Testis (tissue), 3 donors: ENCODE data around the gene PLB1. TPM values are rescaled to one million over a fixed set of nuclear protein-coding genes. Genes with fewer than 3 reads are reported as not detected.
"Not testable (repeated sequence)": the region's sequence is repeated elsewhere in the genome, so short reads cannot be mapped to it uniquely, and the experiment has no call there.

Experiments used
- DNase-seq: peaks from one replicate; pipeline ENCODE4 v3.0.0-alpha.2; 2019
- H3K27ac ChIP-seq, 2 donors: fragments of 200-600 bp; sonication (generic); one replicate each; pipeline ENCODE4 v1.5.1; 2019
- H3K27me3 ChIP-seq: fragments of 200-600 bp; sonication (generic); one replicate; pipeline ENCODE4 v1.5.1; 2019
- H3K36me3 ChIP-seq: fragments of 200-600 bp; sonication (generic); one replicate; pipeline ENCODE4 v1.5.1; 2017; ENCODE audit warnings: low read depth; ENCODE audit errors: missing control alignments
- H3K4me1 ChIP-seq: fragments of 200-600 bp; sonication (generic); one replicate; pipeline ENCODE4 v1.5.1; 2019
- H3K4me3 ChIP-seq, 2 donors: fragments of 200-600 bp; sonication (generic); one replicate each; pipeline ENCODE4 v1.5.1; 2017 to 2019
- H3K9me3 ChIP-seq: fragments of 200-600 bp; sonication (generic); one replicate; pipeline ENCODE4 v1.5.1; 2017
- CTCF ChIP-seq, 3 experiments: fragments of 450-650 bp in 2 of 3; fragments of 200-600 bp in 1 of 3; sonication (generic) in 1 of 3; IDR thresholded peaks; one replicate each; pipeline ENCODE4 v1.5.1; 2016 to 2019; ENCODE audit warnings: antibody characterized with exemption in 3 of 3, mild to moderate bottlenecking in 2 of 3, moderate library complexity in 1 of 3
- POLR2A ChIP-seq: fragments of 450-650 bp; IDR thresholded peaks from one replicate; pipeline ENCODE4 v1.6.1; 2017; ENCODE audit warnings: antibody characterized with exemption, mild to moderate bottlenecking, moderate library complexity
- whole genome bisulfite sequencing, 2 donors: methylation state at CpG; one replicate each; pipeline ENCODE4 v1.1.5; 2018; 5-methylcytosine and 5-hydroxymethylcytosine counted together
- intact Hi-C: fragments of 100-400 bp; cut with DNase I; formaldehyde crosslinking; loops from one replicate; pipeline ENCODE4 v1.15.1; 2023; ENCODE audit warnings: low total_unique reads
- polyA plus RNA-seq: library from polyadenylated mRNA; stranded (reverse); fragments of 350-450 nt; fragmentation: Illumina TruSeq; extraction: RNeasy Lipid Tissue Mini Kit (QIAGEN cat#74804); gene quantifications from one replicate; pipeline ENCODE4 v1.2.3, GENCODE V29; 2014; ENCODE audit warnings: low read depth, low replicate concordance; ENCODE audit not compliant: insufficient read depth
- total RNA-seq, 2 donors: library from RNA; depleted of rRNA; stranded (reverse); fragments of >200 nt; gene quantifications; one replicate each; pipeline ENCODE4 v1.2.3, GENCODE V29; 2016

PLB1 gene
- total and polyA plus RNA-seq, 3 donors from 2014 or later = 7.6 to 10.9 (median 10.4) TPM

GRCh38 chr2:28469947-28470535 is 25.8 kb upstream of the PLB1 start:
- H3K27me3 ChIP-seq = no peaks in the 10 kb centered on the region
- H3K9me3 ChIP-seq = no peaks in the 10 kb centered on the region
- H3K4me3 ChIP-seq = no peak overlapping the region
- TF ChIP-seq POLR2A (no peak), CTCF (IDR thresholded peaks at IDR 0.05) (no peak)
- no peaks in the 10 kb centered on the region for H3K36me3 ChIP-seq
- DNase-seq = no peak
- intact Hi-C loops = no loop called here
- H3K4me1 ChIP-seq = peaks cover 5% of the 10 kb centered on the region
- no peak overlapping the region for H3K27ac ChIP-seq
- 51 to 53% methylated on average over 3 to 4 of the region's 4 CpGs for WGBS, 2 donors

- H3K4me3 ChIP-seq = no peak overlapping the region
- DNase-seq = no peak
- no peak for TF ChIP-seq CTCF (IDR thresholded peaks at IDR 0.05)
- TF ChIP-seq POLR2A = no peak
- intact Hi-C loops = no loop called here
- no peaks in the 10 kb centered on the region for H3K9me3 ChIP-seq
- 88 to 93% methylated on average over 4 of the region's 4 CpGs for WGBS, 2 donors
- H3K27me3 ChIP-seq = no peaks in the 10 kb centered on the region
- no peak overlapping the region for H3K27ac ChIP-seq
- no peaks in the 10 kb centered on the region for H3K36me3 ChIP-seq
- peaks cover 5% of the 10 kb centered on the region for H3K4me1 ChIP-seq
Observed at GRCh38 chr2:28470759-28471158, 25.1 kb upstream of the PLB1 start.

GRCh38 chr2:28471214-28471613 is 24.6 kb upstream of the PLB1 start:
- no peak overlapping the region for H3K27ac ChIP-seq
- H3K4me1 ChIP-seq = peaks cover 5% of the 10 kb centered on the region
- no peaks in the 10 kb centered on the region for H3K36me3 ChIP-seq
- WGBS, 2 donors = 63 to 74% methylated on average over 5 of the region's 5 CpGs
- peak; percentile 45 for DNase-seq
- H3K4me3 ChIP-seq = no peak overlapping the region
- intact Hi-C loops = no loop called here
- TF ChIP-seq POLR2A (no peak), CTCF (IDR thresholded peaks at IDR 0.05) (no peak)
- no peaks in the 10 kb centered on the region for H3K9me3 ChIP-seq
- H3K27me3 ChIP-seq = no peaks in the 10 kb centered on the region

GRCh38 chr2:28471701-28472236 is 24.1 kb upstream of the PLB1 start:
- no peak overlapping the region for H3K27ac ChIP-seq
- no peaks in the 10 kb centered on the region for H3K9me3 ChIP-seq
- no peak for TF ChIP-seq CTCF (IDR thresholded peaks at IDR 0.05)
- no peak for TF ChIP-seq POLR2A
- H3K36me3 ChIP-seq = no peaks in the 10 kb centered on the region
- H3K27me3 ChIP-seq = no peaks in the 10 kb centered on the region
- H3K4me1 ChIP-seq = peaks cover 5% of the 10 kb centered on the region
- no peak overlapping the region for H3K4me3 ChIP-seq
- no peak for DNase-seq
- intact Hi-C loops = no loop called here
- WGBS, 2 donors = 94 to 97% methylated on average over 4 of the region's 4 CpGs

GRCh38 chr2:28472641-28473040 is 23.2 kb upstream of the PLB1 start:
- H3K4me3 ChIP-seq, H3K4me1 ChIP-seq, H3K9me3 ChIP-seq, DNase-seq, H3K36me3 ChIP-seq, H3K27ac ChIP-seq, H3K27me3 ChIP-seq, intact Hi-C loops: not testable (repeated sequence)
- WGBS, 2 donors = 89% methylated on average over 20 of the region's 20 CpGs; no CpG with 5 or more reads in 1 of the 2 donors
